Sigmoid colon (tissue), 4 donors: ENCODE results near the gene ANXA9.

ENCODE experiments used
- CTCF ChIP-seq, 4 experiments: fragments of 450-650 bp in 3 of 4; fragments of 200-600 bp in 1 of 4; IDR thresholded peaks; one replicate each; pipeline ENCODE4 v1.5.1; 2016 to 2019; ENCODE audit warnings: antibody characterized with exemption in 4 of 4, mild to moderate bottlenecking in 3 of 4, moderate library complexity in 2 of 4
- POLR2A ChIP-seq, 2 donors: fragments of 450-650 bp; IDR thresholded peaks; one replicate each; pipeline ENCODE4 v1.6.1; 2016; ENCODE audit warnings: antibody characterized with exemption in 2 of 2, mild to moderate bottlenecking in 2 of 2, moderate library complexity in 2 of 2
- POLR2AphosphoS5 ChIP-seq, 4 donors: sonication (generic); formaldehyde crosslinking; IDR thresholded peaks; one replicate each; pipeline ENCODE4 v1.6.1; 2017; ENCODE audit warnings: antibody characterized with exemption in 4 of 4

GRCh38 chr1:151035167-151035566 is 53.1 kb downstream of the ANXA9 start:
- TF ChIP-seq POLR2A (IDR thresholded peaks at IDR 0.05) = no peak
- no peak for TF ChIP-seq CTCF (IDR thresholded peaks at IDR 0.05)
- TF ChIP-seq POLR2AphosphoS5 (IDR thresholded peaks at IDR 0.05) = no peak
